ENCODE measurements around the gene BLVRB.

BLVRB gene

DNA sequence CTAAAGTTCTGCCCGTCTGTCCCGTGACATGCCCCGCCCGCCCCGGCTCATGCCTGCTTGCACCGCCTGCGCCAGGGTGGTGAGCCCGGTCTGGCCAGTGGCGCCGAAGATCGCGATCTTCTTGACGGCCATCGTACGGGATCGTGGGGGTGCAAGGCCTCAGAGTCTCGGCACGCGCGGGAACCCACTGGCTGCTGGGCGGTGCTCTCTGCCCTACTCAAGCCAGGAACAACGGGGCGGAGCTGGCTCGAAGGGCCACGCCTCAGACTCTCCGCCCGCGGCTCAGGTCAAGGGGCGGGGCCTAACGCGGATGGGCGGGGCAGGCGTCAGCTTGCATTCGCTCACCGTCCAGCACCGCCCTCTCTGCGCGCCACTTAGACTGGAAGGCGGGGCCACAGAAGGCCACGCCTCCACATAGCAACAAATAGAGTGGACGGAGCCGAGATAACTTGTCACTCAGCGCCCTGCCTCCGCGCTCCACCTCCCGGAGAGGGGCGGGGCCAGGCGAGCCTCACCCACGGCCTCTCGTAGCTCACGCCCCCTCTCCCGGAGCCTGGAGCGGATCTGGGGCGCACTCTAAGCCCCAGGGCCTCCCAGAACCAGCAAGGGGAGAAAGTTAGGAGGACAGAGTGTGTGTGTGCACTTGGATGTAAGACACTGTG, at the start of gene BLVRB:
Gene BLVRB, minus strand, starts transcription at position 189 of the 662 bp plus-strand sequence. Its CDS starts 57 bp downstream, at position 132.
- TF ChIP-seq, protein P1, sequence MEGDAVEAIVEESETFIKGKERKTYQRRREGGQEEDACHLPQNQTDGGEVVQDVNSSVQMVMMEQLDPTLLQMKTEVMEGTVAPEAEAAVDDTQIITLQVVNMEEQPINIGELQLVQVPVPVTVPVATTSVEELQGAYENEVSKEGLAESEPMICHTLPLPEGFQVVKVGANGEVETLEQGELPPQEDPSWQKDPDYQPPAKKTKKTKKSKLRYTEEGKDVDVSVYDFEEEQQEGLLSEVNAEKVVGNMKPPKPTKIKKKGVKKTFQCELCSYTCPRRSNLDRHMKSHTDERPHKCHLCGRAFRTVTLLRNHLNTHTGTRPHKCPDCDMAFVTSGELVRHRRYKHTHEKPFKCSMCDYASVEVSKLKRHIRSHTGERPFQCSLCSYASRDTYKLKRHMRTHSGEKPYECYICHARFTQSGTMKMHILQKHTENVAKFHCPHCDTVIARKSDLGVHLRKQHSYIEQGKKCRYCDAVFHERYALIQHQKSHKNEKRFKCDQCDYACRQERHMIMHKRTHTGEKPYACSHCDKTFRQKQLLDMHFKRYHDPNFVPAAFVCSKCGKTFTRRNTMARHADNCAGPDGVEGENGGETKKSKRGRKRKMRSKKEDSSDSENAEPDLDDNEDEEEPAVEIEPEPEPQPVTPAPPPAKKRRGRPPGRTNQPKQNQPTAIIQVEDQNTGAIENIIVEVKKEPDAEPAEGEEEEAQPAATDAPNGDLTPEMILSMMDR (IDR thresholded peaks at IDR 0.05; ENCODE audit: unreplicated experiment in 3 of 3) = no peak
- Mint-ChIP-seq H3K36me3 (ENCODE audit: low read depth) (no peaks in the 10 kb centered on the region), H3K27me3 (ENCODE audit: low read depth) (peaks cover 33% of the 10 kb centered on the region), H3K4me1 (peaks cover 19% of the 10 kb centered on the region), H3K9me3 (no peaks in the 10 kb centered on the region), H3K27ac (peak within 1 kb of the TSS; percentile 42 to 53 (median 44)), H3K4me3 (peak within 1 kb of the TSS; percentile 79 to 90 (median 85))

DNA sequence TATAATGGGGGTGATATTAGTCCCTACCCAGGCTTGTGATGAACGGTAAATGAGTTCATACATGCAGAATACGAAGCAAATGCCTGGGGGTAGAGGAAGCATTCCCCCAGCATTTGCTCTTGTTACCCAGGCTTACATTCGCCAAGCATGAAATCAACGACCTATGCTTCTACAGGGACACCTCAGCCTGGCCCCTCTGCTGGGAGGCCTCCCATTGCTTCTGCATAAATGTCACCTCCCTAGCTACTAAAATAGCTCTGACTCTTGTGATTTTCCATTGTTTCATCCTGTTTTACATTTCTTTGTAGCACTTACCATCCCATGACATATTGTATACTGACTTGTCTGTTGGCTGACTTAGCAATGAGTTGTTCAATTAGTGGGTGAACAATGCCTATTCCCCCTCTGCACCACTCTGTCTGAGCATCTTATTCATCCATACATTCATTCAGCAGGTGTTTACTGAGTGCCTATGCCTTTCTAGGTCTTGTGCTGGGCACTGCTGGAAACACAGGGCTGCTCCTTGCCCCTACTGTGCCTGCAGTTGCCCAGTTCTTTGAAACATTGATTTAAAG, 48.3 kb upstream of the BLVRB start:
- Mint-ChIP-seq H3K4me3 (peak overlapping the region in 2 of 3 experiments; percentile 14 to 33), H3K9me3 (peaks cover 3% of the 10 kb centered on the region), H3K4me1 (no peaks in the 10 kb centered on the region), H3K27ac (no peak overlapping the region), H3K36me3 (ENCODE audit: low read depth) (peaks cover 4% of the 10 kb centered on the region), H3K27me3 (ENCODE audit: low read depth) (peaks cover 90% of the 10 kb centered on the region)
- TF ChIP-seq, protein P1 (IDR thresholded peaks at IDR 0.05; ENCODE audit: unreplicated experiment in 3 of 3) = no peak

DNA sequence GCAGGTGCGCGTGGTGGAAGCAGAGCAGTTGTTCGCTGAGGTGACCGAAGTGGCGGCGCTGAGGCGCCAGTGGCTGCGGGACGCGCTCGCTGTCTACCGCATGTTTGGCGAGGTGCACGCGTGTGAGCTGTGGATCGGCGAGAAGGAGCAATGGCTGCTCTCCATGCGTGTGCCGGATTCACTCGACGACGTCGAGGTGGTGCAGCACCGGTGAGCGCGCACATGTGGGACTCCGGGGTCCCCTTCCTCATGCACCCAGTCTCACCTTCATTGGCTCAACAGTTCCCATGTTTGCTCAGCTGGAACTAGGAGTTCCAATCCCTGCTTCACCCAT, 47.8 kb upstream of the BLVRB start:
- TF ChIP-seq, protein P1 (IDR thresholded peaks at IDR 0.05; ENCODE audit: unreplicated experiment in 3 of 3) = no peak
- Mint-ChIP-seq H3K36me3 (ENCODE audit: low read depth) (peaks cover 4% of the 10 kb centered on the region), H3K4me3 (peak overlapping the region in 1 of 3 experiments; percentile 14), H3K27ac (no peak overlapping the region), H3K9me3 (peaks cover 3% of the 10 kb centered on the region), H3K4me1 (no peaks in the 10 kb centered on the region), H3K27me3 (ENCODE audit: low read depth) (peaks cover 90% of the 10 kb centered on the region)

DNA sequence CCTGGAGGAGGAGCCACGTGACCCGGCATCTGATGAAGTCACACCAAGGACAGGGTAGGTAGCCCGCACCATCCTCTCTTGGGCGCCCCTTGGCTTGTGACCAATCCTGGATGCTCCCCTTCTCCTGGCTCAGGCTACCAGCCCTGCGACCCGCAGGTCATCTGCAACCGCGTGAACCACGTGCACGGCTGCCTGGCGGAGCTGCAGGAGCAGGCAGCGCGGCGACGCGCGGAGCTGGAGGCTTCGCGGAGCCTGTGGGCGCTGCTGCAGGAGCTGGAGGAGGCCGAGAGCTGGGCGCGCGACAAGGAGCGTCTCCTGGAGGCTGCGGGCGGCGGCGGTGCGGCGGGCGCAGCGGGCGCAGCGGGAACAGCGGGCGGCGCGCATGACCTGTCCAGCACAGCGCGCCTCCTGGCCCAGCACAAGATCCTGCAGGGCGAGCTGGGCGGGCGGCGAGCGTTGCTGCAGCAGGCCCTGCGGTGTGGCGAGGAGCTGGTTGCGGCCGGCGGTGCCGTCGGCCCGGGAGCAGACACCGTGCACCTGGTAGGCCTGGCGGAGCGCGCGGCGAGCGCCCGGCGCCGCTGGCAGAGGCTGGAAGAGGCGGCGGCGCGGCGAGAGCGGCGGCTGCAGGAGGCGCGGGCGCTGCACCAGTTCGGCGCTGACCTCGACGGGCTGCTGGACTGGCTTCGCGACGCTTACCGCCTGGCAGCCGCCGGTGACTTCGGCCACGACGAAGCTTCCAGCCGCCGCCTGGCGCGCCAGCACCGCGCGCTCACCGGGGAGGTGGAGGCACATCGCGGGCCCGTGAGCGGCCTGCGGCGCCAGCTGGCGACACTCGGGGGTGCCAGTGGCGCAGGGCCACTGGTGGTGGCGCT, 47.2 kb upstream of the BLVRB start:
- peak overlapping the region in 1 of 3 experiments; percentile 47 for H3K4me3 Mint-ChIP-seq
- H3K27me3 Mint-ChIP-seq (ENCODE audit: low read depth) = peaks cover 90% of the 10 kb centered on the region
- no peaks in the 10 kb centered on the region for H3K4me1 Mint-ChIP-seq
- no peak overlapping the region for H3K27ac Mint-ChIP-seq
- H3K36me3 Mint-ChIP-seq (ENCODE audit: low read depth) = peaks cover 4% of the 10 kb centered on the region
- TF ChIP-seq, protein P1 (IDR thresholded peaks at IDR 0.05; ENCODE audit: unreplicated experiment in 3 of 3) = no peak
- H3K9me3 Mint-ChIP-seq = peaks cover 3% of the 10 kb centered on the region

DNA sequence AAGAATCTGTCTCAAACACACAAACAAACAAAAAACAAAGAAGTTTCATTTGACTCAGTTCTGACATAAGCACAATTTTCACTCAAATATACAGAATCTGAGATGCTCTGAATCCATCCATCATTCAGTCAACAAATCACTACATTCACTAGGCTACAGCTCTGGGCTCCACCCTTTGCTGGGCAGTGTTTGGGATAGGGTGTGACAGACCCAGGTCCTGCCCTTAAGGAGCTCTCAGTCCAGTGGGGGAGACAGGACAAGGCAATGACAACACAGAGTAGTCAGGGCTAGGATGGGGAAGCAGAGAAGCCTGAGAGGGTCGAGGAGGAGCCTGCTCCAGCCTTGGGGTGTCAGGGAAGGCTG, 46.5 kb upstream of the BLVRB start:
- no peaks in the 10 kb centered on the region for H3K4me1 Mint-ChIP-seq

More for the DNA sequence above, 46.5 kb upstream of the BLVRB start:
- Mint-ChIP-seq H3K9me3 (peaks cover 3% of the 10 kb centered on the region), H3K36me3 (ENCODE audit: low read depth) (peaks cover 4% of the 10 kb centered on the region), H3K27ac (no peak overlapping the region), H3K27me3 (ENCODE audit: low read depth) (peaks cover 88% of the 10 kb centered on the region), H3K4me3 (peak overlapping the region; percentile 25 to 47 (median 41))
- TF ChIP-seq, protein P1 (IDR thresholded peaks at IDR 0.05; ENCODE audit: unreplicated experiment in 3 of 3) = no peak
